ENCODE measurements around the gene GTSE1. TPM values are rescaled to one million over a fixed set of nuclear protein-coding genes. Genes with fewer than 3 reads are reported as not detected.

GTSE1 gene
- total RNA-seq, 1 donor from 2014 or later: 29.7 TPM

DNA sequence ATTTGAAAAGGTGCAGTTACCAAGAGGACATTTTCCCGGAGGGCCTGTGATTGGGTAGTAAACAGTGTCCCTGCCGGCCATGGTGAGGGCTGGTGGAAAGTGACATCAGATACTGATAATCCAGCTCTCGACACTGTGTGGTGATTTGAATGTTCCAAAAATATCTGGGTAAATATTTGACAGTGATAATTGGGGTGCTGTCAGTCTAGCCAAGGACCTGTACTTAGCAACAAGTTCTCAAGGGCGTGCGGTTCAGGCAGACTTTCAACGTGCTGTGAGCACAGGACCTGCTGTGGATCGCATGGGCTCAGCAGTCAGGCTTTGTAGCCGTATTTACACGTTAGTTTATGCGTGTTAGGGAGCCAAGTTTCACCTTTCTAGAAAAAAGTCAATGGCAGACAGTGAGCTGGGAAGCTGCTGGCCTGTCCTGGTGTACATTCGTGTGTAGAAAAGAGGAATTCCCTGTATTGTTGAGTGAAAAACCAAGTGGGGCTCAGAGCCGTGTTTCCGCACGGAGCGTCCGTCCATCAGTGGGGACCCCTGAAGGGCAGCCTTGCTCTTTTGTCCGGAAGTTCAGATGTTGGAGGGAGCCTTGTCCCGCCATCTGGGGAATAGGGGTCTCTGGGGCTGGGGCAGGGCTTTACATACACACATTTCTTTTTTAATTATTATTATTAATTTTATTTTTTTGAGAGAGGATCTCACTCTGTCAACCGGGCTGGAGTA lies 50.2 kb downstream of the GTSE1 start:
- Histone ChIP-seq H3K9ac (no peak overlapping the region), H2AFZ (replicated peaks) (no peak overlapping the region), H4K20me1 (ENCODE audit: low read depth) (peaks cover 19% of the 10 kb centered on the region), H3K4me3 (no peak overlapping the region), H3K4me1 (no peaks in the 10 kb centered on the region), H3K9me3 (ENCODE audit: low read depth) (no peaks in the 10 kb centered on the region), H3K27me3 (no peaks in the 10 kb centered on the region), H3K27ac (no peak overlapping the region), H3F3A (ENCODE audit: low read depth) (no peaks in the 10 kb centered on the region), H3K79me2 (ENCODE audit: low read depth) (no peaks in the 10 kb centered on the region), H3K4me2 (no peak overlapping the region), H3K36me3 (no peaks in the 10 kb centered on the region)
- no peaks in the 10 kb centered on the region for H3K9me3 Mint-ChIP-seq
- H3K27ac Mint-ChIP-seq: no peak overlapping the region
- H3K27me3 Mint-ChIP-seq (ENCODE audit: insufficient read depth, low read depth): no peaks in the 10 kb centered on the region
- H3K4me1 Mint-ChIP-seq: peaks cover 4% of the 10 kb centered on the region
- no peak for DNase-seq (ENCODE audit: low spot score)
- peaks cover 27% of the 10 kb centered on the region for H3K36me3 Mint-ChIP-seq
- TF ChIP-seq, protein P1, sequence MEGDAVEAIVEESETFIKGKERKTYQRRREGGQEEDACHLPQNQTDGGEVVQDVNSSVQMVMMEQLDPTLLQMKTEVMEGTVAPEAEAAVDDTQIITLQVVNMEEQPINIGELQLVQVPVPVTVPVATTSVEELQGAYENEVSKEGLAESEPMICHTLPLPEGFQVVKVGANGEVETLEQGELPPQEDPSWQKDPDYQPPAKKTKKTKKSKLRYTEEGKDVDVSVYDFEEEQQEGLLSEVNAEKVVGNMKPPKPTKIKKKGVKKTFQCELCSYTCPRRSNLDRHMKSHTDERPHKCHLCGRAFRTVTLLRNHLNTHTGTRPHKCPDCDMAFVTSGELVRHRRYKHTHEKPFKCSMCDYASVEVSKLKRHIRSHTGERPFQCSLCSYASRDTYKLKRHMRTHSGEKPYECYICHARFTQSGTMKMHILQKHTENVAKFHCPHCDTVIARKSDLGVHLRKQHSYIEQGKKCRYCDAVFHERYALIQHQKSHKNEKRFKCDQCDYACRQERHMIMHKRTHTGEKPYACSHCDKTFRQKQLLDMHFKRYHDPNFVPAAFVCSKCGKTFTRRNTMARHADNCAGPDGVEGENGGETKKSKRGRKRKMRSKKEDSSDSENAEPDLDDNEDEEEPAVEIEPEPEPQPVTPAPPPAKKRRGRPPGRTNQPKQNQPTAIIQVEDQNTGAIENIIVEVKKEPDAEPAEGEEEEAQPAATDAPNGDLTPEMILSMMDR (IDR thresholded peaks at IDR 0.05): no peak
- TF ChIP-seq EZH2 (IDR thresholded peaks at IDR 0.05): no peak
- TF ChIP-seq EZH2phosphoT487 (IDR thresholded peaks at IDR 0.05): no peak
- H3K4me3 Mint-ChIP-seq: no peak overlapping the region

DNA sequence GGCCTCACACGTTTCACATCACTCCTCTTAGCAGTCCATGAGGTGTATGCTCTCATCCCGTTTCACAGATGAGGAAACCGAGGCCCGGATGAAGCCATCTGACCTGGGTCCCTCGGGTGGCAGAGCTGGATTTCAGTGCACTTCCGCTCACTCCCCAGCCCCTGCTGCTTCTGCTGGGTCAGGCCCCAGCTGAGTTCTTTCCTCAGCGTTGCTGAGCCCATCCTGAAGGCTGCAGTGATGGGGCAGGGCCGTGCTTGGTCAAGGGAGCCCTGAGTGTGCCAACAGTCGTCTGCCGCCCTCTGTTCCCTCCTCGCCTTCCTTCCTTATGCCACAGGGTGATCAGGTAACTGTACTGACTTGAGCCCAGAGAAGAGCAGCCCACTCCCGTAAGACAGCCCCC lies 51.0 kb downstream of the GTSE1 start:
- Histone ChIP-seq H3K4me3 (no peak overlapping the region), H3K4me2 (no peak overlapping the region), H3K79me2 (ENCODE audit: low read depth) (no peaks in the 10 kb centered on the region), H3K36me3 (no peaks in the 10 kb centered on the region), H3K27me3 (no peaks in the 10 kb centered on the region), H3K9ac (no peak overlapping the region), H4K20me1 (ENCODE audit: low read depth) (peaks cover 12% of the 10 kb centered on the region), H3K9me3 (ENCODE audit: low read depth) (no peaks in the 10 kb centered on the region), H3K4me1 (no peaks in the 10 kb centered on the region), H3K27ac (no peak overlapping the region), H3F3A (ENCODE audit: low read depth) (no peaks in the 10 kb centered on the region), H2AFZ (replicated peaks) (no peak overlapping the region)
- H3K4me1 Mint-ChIP-seq: peaks cover 8% of the 10 kb centered on the region
- TF ChIP-seq EZH2phosphoT487 (IDR thresholded peaks at IDR 0.05): no peak
- TF ChIP-seq, protein P1 (IDR thresholded peaks at IDR 0.05): no peak
- no peak for TF ChIP-seq EZH2 (IDR thresholded peaks at IDR 0.05)
- no peak for DNase-seq (ENCODE audit: low spot score)
- no peak overlapping the region for H3K4me3 Mint-ChIP-seq
- H3K27ac Mint-ChIP-seq: no peak overlapping the region
- H3K36me3 Mint-ChIP-seq: peaks cover 24% of the 10 kb centered on the region
- no peaks in the 10 kb centered on the region for H3K27me3 Mint-ChIP-seq (ENCODE audit: insufficient read depth, low read depth)
- no peaks in the 10 kb centered on the region for H3K9me3 Mint-ChIP-seq

DNA sequence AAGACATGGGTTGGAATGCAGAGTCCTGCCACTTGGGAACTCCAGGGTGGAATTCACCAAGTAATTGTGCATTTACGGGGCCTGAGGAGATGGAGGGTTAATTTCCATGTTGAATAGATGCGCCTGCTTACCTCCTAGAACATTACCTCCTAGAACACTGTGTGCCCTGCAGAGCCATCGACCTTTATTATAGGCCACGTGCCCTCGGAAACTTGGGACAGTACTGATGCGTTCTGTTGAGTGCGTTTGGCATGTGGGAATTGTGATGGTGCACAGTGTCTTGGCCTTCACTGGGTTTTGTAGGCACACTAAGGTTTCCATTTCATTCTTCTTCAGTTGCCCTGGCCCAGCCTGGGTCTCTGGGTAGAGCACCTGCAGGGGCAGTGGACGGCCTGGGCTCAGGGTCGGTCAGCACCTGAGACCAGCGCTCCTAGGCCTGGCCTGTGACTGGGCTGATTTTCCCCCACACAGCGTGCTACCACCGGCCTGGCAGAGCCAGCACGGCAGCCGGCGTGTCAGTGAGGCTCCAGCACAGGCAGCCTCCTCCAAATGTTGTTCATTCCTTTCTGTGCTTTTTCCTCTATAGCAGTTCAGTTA lies 51.5 kb downstream of the GTSE1 start:
- H3K27ac ChIP-seq: no peak overlapping the region
- no peaks in the 10 kb centered on the region for H3F3A ChIP-seq (ENCODE audit: low read depth)

More for the DNA sequence above, 51.5 kb downstream of the GTSE1 start:
- H3K9ac ChIP-seq: no peak overlapping the region
- no peak overlapping the region for H2AFZ ChIP-seq (replicated peaks)
- no peaks in the 10 kb centered on the region for H3K9me3 ChIP-seq (ENCODE audit: low read depth)
- no peaks in the 10 kb centered on the region for H3K9me3 Mint-ChIP-seq
- no peaks in the 10 kb centered on the region for H3K27me3 Mint-ChIP-seq (ENCODE audit: insufficient read depth, low read depth)
- H3K4me2 ChIP-seq: no peak overlapping the region
- no peak overlapping the region for H3K27ac Mint-ChIP-seq
- H3K79me2 ChIP-seq (ENCODE audit: low read depth): no peaks in the 10 kb centered on the region
- H3K4me1 ChIP-seq: no peaks in the 10 kb centered on the region
- peaks cover 10% of the 10 kb centered on the region for H3K4me1 Mint-ChIP-seq
- no peak for DNase-seq (ENCODE audit: low spot score)
- H3K27me3 ChIP-seq: no peaks in the 10 kb centered on the region
- H3K4me3 Mint-ChIP-seq: no peak overlapping the region
- no peaks in the 10 kb centered on the region for H3K36me3 ChIP-seq
- TF ChIP-seq, protein P1 (IDR thresholded peaks at IDR 0.05): no peak
- no peak for TF ChIP-seq EZH2 (IDR thresholded peaks at IDR 0.05)
- no peak for TF ChIP-seq EZH2phosphoT487 (IDR thresholded peaks at IDR 0.05)
- H3K36me3 Mint-ChIP-seq: peaks cover 24% of the 10 kb centered on the region
- no peak overlapping the region for H3K4me3 ChIP-seq
- H4K20me1 ChIP-seq (ENCODE audit: low read depth): peaks cover 12% of the 10 kb centered on the region
